ENCODE measurements around the gene ATP13A2.

The ATP13A2 gene

DNA sequence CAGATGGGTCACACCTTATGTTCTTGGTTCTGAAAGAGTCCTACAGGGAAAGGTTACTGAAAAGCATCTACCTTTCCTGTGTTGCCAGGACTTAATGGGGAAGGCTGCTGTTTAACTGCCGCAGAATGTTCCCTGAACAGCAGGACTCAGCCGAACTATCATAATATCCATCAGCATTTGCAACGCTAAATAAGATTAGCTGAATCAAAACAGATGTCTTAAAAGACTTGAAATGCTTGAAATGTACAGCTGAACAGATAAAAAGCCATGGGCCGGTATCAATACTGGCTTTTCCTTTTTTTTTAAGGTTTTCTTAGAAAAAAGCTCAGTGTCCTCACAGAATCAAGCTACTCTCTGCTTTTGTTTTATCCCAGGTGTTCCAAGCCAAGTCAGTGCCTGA lies 19.7 kb upstream of the ATP13A2 start:
- no peak for DNase-seq (ENCODE audit: low read depth)

DNA sequence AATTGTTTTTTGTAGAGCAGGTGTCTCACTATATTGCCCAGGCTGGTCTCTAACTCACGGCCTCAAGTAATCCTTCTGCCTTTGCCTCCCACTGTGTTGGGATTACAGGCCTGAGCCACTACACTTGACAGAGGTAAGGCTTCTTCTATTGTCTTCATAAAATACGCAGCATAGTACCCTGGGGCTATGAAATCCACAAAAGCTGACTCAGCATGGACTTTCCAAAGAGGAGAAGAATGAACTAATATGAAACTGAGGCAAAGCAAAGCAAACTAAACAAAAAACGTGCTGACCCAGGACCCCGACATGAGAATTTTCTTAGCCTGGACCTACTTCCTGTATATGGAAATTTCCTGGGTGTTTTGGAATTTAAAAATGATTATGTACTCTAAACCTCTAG lies 18.5 kb upstream of the ATP13A2 start:
- DNase-seq (ENCODE audit: low read depth): no peak

DNA sequence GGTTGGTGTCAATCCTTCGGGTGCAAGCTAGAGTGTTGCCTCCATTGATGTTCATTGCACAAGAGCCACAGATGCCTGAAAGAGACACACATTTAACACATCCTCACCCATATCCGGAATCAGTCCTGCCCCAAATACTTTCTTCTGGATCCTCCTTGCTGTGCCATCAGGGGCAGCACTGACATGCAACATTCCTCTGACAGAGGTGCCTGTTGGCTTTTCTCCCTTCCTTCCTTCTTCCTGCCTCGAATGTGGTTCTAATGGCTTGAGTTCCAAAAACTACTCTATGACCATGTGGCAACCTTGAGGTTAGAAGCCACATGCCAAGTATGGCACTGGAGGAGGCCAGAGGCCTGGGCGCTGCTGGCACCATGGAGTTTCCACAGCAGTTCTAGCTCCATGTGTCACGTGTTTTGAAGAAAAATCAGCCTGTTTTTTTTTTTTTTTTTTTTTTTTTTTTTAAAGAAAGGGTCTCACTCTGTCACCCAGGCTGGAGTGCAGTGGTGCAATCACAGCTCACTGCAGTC lies 17.0 kb upstream of the ATP13A2 start:
- DNase-seq (ENCODE audit: low read depth): no peak

DNA sequence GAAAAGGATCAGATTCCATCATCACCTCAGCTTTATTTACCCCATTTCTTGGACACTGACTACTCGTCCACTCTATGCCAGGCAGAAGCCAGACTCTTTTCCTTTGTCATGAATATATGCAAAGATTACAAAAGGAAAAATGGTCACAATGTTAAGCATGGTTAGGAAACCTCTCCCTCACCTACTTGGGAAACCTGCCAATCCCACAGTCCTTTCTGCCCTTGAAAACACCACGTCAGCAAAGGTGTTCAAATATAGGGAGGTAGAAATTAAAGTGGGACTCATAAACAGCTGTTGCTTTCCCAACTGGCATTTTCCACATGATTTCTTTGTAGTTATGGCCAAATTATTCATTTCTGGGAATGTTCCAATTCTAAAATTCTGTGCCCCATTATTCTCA lies 16.2 kb upstream of the ATP13A2 start:
- no peak for DNase-seq (ENCODE audit: low read depth)

DNA sequence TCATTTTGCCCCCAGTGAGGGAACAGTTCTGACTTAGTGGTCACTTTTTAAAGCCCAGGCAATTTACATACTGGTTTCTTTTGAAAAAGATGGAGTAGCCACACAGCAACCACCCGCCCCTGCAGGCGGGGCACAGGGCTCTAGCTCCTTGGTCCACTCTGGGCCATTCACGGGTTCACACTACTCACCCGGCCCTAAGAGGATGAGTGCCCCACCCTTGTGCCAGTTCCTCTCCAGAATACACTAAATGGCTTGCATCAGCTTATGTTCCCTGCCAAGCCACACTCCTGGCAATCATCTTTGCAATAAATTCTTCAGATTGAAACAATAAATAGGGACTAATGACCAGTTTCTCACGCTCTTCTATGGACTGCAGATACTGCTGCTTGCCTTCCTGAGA lies 15.7 kb upstream of the ATP13A2 start:
- no peak for DNase-seq (ENCODE audit: low read depth)

DNA sequence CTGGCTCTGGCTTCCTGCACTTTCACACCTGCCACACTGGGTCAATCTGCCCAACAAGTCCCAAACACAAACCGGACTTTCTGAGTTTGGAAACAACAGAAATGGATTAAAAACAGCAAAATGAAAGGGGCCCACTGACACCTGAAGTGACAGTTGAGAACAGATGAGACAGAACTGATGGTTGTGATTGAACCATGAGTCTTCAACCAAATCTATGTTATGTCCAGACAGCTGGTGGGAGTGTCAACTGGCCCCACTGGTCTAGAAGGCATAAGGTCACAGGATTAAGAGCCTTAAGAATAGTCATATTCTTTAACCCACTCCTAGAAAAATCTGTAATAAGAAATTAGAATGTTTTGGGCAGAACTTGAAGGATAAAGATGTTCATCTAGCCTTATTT lies 13.0 kb upstream of the ATP13A2 start:
- DNase-seq (ENCODE audit: low read depth): no peak

DNA sequence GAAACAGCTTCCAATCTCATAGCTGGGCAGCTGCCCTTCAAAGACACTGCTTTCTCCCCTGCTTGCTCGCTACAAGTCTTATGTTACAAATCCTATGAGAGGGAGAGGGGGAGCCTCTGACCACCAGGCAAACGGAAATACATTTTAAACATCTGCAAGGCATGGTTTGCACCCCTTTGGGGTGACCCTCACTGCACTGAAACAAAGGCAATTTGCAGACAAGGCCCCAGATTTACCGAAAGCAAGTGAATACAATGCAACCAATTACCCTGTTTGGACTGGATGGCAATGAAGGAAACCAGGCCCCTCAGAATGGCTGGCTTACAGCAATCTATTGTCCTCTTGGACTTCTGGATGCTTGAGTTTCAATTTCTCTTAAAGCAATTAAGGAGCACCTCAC lies 11.8 kb upstream of the ATP13A2 start:
- DNase-seq (ENCODE audit: low read depth): no peak

DNA sequence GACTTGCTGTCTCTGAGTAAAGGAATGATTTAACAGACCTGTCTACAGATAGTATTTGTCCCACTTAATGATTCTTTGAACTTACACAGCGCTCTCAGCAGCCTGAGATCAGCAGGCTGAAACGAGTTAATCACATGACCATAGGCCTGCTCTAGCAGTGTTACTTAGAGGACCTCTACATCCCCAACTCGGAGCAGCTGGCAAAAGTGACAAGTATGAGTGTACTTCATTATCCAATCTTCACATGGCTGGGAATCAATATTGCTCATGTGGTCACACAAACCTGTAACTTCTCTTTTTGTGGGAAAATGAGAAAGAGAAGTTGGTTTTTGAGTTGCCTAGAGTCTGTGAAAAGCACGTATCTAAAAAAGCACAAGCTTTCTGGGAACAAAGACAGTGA lies 11.4 kb upstream of the ATP13A2 start:
- no peak for DNase-seq (ENCODE audit: low read depth)

DNA sequence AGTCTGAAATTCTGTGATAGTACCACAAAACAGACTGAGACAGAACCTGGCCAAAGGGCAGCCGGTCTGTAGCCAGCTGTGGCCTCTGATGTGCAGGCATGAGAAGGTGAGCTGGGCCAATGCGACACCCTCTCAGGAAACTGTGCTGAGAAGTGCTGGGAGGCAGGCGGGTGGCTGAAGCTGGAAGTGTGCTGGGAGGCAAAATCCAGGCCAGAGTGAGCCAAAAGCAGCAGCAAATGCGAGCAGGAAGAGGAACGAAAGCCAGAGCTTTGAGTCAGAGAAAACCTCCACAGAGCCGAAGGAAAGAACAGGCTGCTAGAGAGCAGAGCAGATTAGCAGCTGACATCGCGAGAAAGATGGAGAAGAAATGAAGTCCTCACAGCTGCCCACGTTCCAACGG lies 10.2 kb upstream of the ATP13A2 start:
- DNase-seq (ENCODE audit: low read depth): no peak

DNA sequence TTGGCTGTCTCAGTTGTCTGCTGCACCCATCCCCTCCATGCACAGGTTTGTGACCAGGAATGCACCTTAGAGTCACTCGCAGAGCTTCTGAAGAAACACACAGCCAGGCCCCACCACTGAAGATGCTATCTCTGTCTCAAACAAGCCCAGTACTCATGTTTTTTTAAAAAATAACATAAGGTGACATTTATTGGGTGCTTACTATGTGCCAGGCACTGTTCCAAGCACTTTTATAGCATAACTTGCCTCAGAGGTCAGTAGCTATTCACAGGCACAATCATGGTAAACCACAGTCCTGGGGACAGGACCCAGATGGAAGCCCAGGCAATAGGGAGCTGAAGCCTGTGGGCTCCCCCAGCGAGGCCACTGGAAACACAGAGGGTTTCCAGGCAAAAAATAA lies 8.8 kb upstream of the ATP13A2 start:
- DNase-seq (ENCODE audit: low read depth): no peak

DNA sequence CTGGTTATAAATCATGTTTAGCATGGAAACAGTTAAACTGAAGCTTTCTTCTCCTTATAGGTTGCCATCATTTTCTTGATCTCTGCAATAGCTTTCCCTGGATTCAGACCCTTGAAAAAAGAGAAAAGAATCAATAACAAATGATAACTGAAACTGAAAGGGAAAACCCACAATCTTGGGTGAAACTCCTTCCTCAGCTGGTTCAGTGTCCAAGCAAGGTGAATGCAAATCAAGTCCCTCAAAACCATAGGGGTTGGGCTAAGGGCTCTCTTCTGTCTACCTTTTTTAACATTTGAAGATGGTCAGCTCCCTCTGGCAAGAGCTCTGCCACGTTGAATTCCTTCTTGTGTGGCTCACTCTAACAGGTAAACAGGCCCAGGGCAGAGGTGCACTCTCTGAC lies 7.1 kb upstream of the ATP13A2 start:
- DNase-seq (ENCODE audit: low read depth): no peak

DNA sequence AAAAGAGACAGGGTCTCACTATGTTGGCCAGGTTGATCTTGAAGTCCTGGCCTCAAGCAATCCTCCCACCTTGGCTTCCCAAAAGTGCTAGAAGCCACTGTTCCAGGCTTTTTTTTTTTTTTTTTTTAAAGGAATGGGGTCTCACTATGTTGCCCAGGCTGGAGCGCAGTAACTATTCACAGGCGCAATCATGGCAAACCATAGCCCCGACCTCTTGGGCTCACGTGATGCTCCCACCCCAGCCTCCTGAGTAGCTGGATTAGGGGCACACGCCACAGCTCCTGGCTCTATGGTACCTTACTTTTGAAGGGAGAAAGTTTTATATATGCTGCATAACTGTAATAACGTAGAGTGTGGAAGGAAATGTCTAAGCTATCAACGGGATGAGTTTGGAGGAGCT lies 5.7 kb upstream of the ATP13A2 start:
- DNase-seq (ENCODE audit: low read depth): no peak

DNA sequence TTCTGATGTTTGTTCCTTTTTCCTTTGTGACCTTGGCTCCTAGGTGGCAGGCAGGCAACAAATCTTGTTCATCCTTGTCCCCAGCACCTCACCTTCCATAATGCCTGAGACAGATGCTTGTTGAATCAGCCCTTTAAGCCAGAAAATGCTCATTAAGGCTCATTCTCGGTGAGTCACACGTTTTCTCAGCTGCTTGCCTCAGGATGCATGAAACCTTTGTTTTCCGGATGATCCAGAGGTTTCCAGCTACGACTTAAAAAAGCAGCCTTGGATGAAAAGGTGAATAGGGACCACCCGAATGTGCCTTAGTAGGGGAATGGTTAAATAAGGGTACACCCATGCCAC lies 4.6 kb upstream of the ATP13A2 start:
- DNase-seq (ENCODE audit: low read depth): no peak

DNA sequence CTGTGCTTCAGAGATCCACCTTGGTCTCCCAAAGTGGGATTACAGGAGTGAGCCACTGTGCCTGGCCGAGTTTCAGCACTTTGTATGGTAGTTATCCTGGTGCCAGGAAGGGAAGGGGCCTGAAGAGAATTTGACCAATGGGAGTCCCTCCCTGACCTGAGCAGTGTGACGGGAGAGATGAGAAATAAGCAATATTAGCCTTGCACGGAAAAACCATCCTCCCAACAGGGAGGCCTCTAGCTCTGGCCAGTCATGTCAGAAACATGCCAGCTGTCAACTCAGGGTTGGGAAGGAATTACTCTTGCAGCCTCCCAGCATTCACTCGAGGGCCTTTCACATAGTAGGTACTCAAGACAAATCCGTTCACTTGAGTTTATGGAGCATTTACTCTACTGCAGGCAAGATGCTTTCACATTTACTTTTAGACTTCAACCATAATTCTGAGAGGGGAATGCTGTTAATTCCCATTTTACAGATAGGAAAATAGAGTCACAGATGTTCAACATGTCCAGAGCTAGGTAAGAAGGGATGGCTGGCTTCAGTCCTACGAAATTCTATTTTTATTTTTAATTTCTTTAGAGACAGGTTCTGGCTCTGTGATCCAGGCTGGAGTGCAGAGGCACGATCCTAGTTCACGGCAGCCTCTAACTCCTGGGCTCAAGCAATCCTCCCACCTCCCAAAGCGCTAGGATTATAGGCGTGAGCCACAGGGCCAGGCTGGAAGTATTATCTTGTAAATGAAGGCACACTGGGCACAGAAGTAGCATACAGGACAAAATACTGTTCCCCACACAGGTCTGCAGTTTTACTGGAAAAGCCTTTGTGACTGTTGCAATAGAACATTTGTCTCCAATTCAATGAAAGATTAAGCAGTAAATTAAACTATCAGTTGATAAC lies 3.2 kb upstream of the ATP13A2 start:
- DNase-seq (ENCODE audit: low read depth): no peak

DNA sequence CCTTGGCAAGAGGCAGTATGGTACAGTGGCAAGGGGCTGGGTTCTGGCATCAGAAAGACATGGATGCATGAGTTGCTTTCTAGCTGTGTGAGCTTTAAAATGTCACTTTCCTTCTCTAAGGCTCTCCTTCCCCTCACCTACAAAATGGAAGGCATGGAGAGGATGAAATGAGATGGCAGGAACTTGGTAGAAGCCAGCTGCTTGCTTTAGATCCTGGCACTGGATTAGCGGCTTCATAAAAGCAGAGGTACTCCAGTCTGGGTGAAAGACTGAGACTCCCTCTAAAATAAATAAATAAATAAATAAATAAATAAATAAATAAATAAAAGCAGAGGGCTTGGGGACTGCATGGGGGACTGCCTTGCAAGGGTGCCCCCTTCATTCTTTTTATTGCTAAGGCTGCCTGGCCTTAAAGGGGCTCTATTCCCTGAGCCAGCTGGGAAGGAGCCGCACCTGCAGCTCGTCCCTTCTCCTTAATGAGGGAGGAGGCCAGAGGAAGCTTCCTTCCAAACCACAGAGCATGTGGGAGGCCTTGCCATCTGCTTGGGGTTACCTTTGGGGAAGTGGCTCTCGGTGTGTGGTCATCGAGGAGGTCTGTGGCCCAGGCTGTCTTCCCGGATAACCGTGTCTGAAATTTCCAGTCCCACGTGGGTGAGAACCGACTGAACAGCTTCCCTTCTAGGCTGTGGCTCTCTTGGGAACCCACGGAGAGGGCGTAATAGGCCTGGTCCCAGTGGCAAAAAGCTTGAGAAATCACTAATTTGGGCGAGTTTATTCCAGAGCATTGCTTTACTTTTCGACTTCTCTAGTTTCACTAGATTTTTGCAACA lies 2.0 kb upstream of the ATP13A2 start:
- no peak for DNase-seq (ENCODE audit: low read depth)

DNA sequence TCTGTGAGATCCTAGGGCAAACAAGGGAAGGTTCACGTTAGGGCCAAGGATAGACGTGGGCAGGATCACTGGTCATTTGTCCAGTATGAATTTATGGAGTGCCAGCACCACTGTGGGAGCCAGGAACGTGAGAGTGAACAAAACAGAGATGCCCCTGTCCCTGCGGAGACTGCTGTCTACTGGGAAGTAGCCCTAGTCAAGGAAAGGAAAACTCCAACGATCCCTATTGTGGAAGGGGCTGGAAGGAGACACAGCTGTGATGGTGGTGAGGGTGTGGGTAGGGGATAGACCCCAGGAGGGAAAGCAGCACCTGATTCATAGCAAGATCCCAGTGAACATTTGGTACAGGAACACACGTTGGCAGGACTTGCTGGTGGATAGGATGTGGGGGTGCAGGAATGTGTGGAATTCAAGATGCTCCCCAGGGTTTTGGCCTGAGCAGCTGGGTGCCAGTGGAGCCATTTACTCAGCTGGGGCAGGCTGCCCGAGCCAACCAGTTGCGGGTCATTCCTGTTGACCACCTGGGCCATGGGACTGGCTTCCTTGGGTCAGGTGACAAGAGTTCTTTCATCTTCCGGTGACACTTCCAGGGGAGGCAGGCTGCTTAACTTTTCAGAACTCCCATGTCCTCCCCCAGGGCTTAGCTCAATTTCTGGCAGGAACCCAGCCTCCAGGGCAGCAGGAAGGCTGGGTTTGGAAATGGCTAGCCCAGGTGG lies 1.2 kb upstream of the ATP13A2 start:
- DNase-seq (ENCODE audit: low read depth): no peak

DNA sequence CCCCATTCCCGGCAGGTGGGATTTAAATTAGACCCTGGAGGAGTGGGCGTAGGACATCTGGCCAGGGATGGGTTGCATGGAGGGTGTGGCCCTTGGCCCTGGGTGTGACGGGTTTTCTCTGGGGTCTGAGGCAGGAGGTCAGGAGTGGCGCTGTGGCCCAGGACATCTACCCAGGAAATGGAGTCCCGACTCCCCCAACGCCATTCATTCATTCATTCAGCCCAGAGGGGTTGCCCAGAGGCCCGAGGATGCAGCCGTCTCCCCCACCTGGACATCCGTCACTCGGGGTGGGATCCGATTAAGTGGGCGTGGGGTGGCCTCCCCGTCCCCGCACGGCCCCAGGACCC lies 663 bp downstream of the ATP13A2 start:
- DNase-seq (ENCODE audit: low read depth): no peak

DNA sequence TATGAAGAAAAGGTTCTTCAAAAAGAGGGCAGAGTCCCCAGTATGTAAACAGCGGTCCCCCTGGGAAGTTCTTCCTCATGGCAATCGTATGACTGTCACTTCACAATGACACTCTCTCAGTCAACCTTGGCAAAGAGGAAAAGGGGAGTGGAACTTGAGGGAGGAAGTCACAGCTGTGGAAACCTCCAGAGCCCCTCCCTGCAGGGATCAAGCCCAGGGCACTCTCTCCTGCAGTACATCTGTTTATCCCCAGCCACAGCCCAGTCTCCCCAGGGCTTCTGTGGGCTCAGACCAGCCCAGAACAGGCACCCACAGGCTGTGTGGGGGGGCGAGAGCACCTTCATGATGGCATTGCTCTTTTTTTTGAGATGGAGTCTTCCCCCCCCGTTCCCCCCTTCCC lies 2.0 kb downstream of the ATP13A2 start:
- no peak for DNase-seq (ENCODE audit: low read depth)

DNA sequence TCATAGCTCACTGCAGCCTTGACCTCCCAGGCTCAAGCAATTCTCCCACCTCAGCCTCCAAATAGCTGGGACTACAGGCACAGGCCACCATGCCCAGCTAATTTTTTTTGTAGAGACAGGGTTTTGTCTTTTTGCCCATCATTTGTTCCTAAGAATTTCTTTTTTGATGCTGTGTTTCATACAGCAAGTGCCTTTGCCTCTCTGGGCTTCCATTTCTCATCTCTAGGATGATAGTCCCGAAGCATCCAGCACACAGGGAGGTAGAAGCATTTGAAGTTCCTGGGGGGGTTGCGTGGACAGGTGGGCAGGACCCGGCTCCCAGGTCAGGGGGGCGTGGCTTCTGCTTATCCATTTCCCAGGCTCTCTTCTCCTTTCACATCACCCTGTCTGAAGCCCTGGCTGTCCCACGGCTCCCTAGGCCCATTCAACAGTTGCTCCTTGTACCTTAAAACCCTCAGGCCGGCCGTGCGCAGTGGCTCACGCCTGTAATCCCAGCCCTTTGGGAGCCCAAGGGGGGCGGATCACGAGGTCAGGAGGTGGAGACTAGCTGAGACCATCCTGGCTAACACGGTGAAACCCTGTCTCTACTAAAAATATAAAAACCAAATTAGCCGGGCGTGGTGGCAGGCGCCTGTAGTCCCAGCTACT lies 3.4 kb downstream of the ATP13A2 start:
- DNase-seq (ENCODE audit: low read depth): no peak

DNA sequence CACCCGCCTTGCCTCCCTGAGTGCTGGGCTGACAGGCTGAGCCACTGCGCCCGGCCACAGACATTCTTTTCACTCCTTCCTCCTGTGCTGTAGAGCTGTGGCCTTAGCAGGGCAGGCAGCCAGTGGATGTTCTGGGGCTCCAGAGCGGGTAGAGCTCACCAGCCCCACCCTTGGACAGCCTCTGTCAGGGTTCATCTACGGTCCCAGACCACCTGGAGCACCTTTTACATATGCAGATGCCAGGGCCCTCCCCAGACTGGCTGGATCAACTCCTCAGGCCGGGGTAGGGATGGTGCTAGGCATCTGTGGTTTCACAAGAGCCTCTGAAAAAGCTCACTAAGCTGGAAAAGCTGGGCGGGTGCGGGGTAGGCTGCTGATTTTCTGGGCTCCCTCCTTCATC lies 4.6 kb downstream of the ATP13A2 start:
- DNase-seq (ENCODE audit: low read depth): no peak

DNA sequence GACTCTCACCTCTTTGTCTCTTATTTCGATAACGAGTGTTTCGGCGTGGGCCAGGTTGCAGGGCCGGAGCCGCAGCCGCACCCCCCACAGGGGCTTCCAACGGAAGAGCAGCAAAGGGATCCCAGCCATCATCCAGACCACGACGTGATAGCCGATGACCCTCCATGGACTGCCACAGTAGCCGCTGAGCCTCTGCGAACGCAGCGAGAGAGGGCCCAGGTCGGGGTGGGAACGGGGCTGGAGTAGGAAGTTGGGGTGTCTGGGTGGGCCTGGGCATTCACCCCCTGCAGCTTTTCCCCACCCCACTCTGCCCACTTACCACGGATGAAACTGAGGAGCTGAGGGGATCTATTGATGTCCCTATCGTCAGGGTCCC lies 6.4 kb downstream of the ATP13A2 start:
- no peak for DNase-seq (ENCODE audit: low read depth)

All from stimulated activated CD8-positive, alpha-beta memory T cell treated with anti-CD3 and anti-CD28 coated beads, Interleukin-7, amount 100 ng/mL, for 24 hours (primary cell).